Measurements from ENCODE around the gene DCPS.
"Not testable (repeated sequence)": the region's sequence is repeated elsewhere in the genome, so short reads cannot be mapped to it uniquely, and the experiment has no call there.

DNA sequence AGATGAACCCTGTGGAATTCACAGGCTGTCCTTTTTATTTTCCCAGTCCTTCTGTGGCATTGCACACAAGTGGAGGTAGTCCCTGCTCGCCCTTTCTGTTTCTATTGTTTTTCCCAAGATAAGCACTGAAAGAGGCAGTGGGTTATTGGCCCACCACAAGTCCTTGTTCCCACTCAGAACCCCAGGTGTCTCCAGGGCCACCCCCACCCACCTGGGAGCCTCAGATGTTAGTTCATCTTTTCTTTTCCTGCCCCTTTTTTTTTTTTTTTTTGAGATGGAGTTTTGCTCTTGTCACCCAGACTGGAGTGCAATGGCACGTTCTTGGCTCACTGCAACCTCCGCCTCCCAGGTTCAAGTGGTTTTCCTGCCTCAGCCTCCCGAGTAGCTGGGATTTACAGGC lies 4.9 kb downstream of the DCPS start:
- TF ChIP-seq CTCF (IDR thresholded peaks at IDR 0.05; ENCODE audit: low read length); EZH2 (IDR thresholded peaks at IDR 0.05; ENCODE audit: borderline replicate concordance, low read length): not testable (repeated sequence)

Measured in OCI-LY1 (cell line).